Measurements from ENCODE around the gene HAUS2.

Gene HAUS2

GRCh38 chr15:42608752-42609488, 60.3 kb downstream of the HAUS2 start:
- no peak for DNase-seq (ENCODE audit: low spot score)

- DNase-seq (ENCODE audit: low spot score): no peak
These were observed 62.9 kb downstream of the HAUS2 start for GRCh38 chr15:42611532-42611931.

- DNase-seq (ENCODE audit: low spot score): no peak
These were observed 63.8 kb downstream of the HAUS2 start for GRCh38 chr15:42612367-42612912.

GRCh38 chr15:42616107-42616506, 67.5 kb downstream of the HAUS2 start:
- DNase-seq (ENCODE audit: low spot score): no peak
